T-helper 2 cell treated with Interferon-gamma antibody and Interleukin-4, amounts not matched to agents 5 μg/mL and 100 μg/mL, for 36 hours (primary cell): ENCODE data around the gene HMGB4.

ENCODE experiments used
- DNase-seq: peaks from one replicate; pipeline ENCODE4 v3.0.0; 2021; ENCODE audit warnings: low spot score
- H3K27ac Mint-ChIP-seq: one replicate; pipeline ENCODE4 v1.8.0; 2021; ENCODE audit warnings: mild to moderate bottlenecking, mixed read lengths
- H3K27me3 Mint-ChIP-seq: one replicate; pipeline ENCODE4 v1.8.0; 2021; ENCODE audit warnings: low read depth, mixed read lengths
- H3K36me3 Mint-ChIP-seq: one replicate; pipeline ENCODE4 v1.8.0; 2021; ENCODE audit warnings: low read depth, mixed read lengths
- H3K4me1 Mint-ChIP-seq: one replicate; pipeline ENCODE4 v1.8.0; 2021; ENCODE audit warnings: low read depth, mixed read lengths
- H3K4me3 Mint-ChIP-seq: one replicate; pipeline ENCODE4 v1.8.0; 2022; ENCODE audit warnings: mild to moderate bottlenecking, moderate library complexity, mixed read lengths
- H3K9me3 Mint-ChIP-seq: one replicate; pipeline ENCODE4 v1.8.0; 2021; ENCODE audit warnings: mixed read lengths

Gene HMGB4

GRCh38 chr1:33863779-33864178 is at the start of gene HMGB4:
TSS of gene HMGB4 (plus strand) at chr1:33864079. CDS start at chr1:33864192, 113 bp downstream.
- DNase-seq, result no peak
- Mint-ChIP-seq H3K27ac (no peak within 1 kb of the TSS), H3K36me3 (no peaks in the 10 kb centered on the region)

GRCh38 chr1:33814166-33814565 is 49.7 kb upstream of the HMGB4 start:
- no peaks in the 10 kb centered on the region for H3K4me1 Mint-ChIP-seq
- DNase-seq, result no peak
- H3K27ac Mint-ChIP-seq, result no peak overlapping the region
- H3K4me3 Mint-ChIP-seq, result no peak overlapping the region
- H3K27me3 Mint-ChIP-seq, result no peaks in the 10 kb centered on the region
- H3K36me3 Mint-ChIP-seq, result no peaks in the 10 kb centered on the region
- peaks cover under 1% of the 10 kb centered on the region for H3K9me3 Mint-ChIP-seq

More at GRCh38 chr1:33863779-33864178, at the start of gene HMGB4:
- H3K9me3 Mint-ChIP-seq, result no peaks in the 10 kb centered on the region
- peaks cover 5% of the 10 kb centered on the region for H3K4me1 Mint-ChIP-seq
- H3K4me3 Mint-ChIP-seq, result no peak within 1 kb of the TSS
- H3K27me3 Mint-ChIP-seq, result no peaks in the 10 kb centered on the region

- no peaks in the 10 kb centered on the region for H3K36me3 Mint-ChIP-seq
Measured at GRCh38 chr1:33815061-33815460, 48.8 kb upstream of the HMGB4 start.

GRCh38 chr1:33818071-33818470 is 45.8 kb upstream of the HMGB4 start:
- H3K27ac Mint-ChIP-seq, result no peak overlapping the region
- H3K9me3 Mint-ChIP-seq, result no peaks in the 10 kb centered on the region
- H3K36me3 Mint-ChIP-seq, result no peaks in the 10 kb centered on the region
- H3K4me1 Mint-ChIP-seq, result no peaks in the 10 kb centered on the region
- DNase-seq, result no peak
- H3K4me3 Mint-ChIP-seq, result no peak overlapping the region
- no peaks in the 10 kb centered on the region for H3K27me3 Mint-ChIP-seq

More at GRCh38 chr1:33815061-33815460, 48.8 kb upstream of the HMGB4 start:
- no peaks in the 10 kb centered on the region for H3K4me1 Mint-ChIP-seq
- no peaks in the 10 kb centered on the region for H3K9me3 Mint-ChIP-seq
- no peaks in the 10 kb centered on the region for H3K27me3 Mint-ChIP-seq
- DNase-seq, result no peak
- H3K4me3 Mint-ChIP-seq, result no peak overlapping the region
- H3K27ac Mint-ChIP-seq, result no peak overlapping the region

GRCh38 chr1:33819290-33819912 is 44.5 kb upstream of the HMGB4 start:
- Mint-ChIP-seq H3K27me3 (no peaks in the 10 kb centered on the region), H3K4me3 (no peak overlapping the region), H3K4me1 (no peaks in the 10 kb centered on the region), H3K27ac (no peak overlapping the region), H3K9me3 (no peaks in the 10 kb centered on the region), H3K36me3 (no peaks in the 10 kb centered on the region)
- DNase-seq, result no peak

- no peak for DNase-seq
- Mint-ChIP-seq H3K36me3 (no peaks in the 10 kb centered on the region), H3K4me1 (no peaks in the 10 kb centered on the region), H3K27ac (no peak overlapping the region), H3K4me3 (no peak overlapping the region), H3K9me3 (no peaks in the 10 kb centered on the region), H3K27me3 (no peaks in the 10 kb centered on the region)
Measured at GRCh38 chr1:33819913-33820311, 44.0 kb upstream of the HMGB4 start.

- DNase-seq, result no peak
- Mint-ChIP-seq H3K9me3 (no peaks in the 10 kb centered on the region), H3K4me3 (no peak overlapping the region), H3K27me3 (no peaks in the 10 kb centered on the region), H3K4me1 (no peaks in the 10 kb centered on the region), H3K36me3 (no peaks in the 10 kb centered on the region), H3K27ac (no peak overlapping the region)
Measured at GRCh38 chr1:33820804-33821203, 43.1 kb upstream of the HMGB4 start.

- Mint-ChIP-seq H3K27ac (no peak overlapping the region), H3K27me3 (no peaks in the 10 kb centered on the region), H3K4me3 (no peak overlapping the region), H3K9me3 (no peaks in the 10 kb centered on the region), H3K36me3 (no peaks in the 10 kb centered on the region), H3K4me1 (no peaks in the 10 kb centered on the region)
- DNase-seq, result no peak
Measured at GRCh38 chr1:33821291-33821690, 42.6 kb upstream of the HMGB4 start.

GRCh38 chr1:33822396-33822795 is 41.5 kb upstream of the HMGB4 start:
- Mint-ChIP-seq H3K36me3 (no peaks in the 10 kb centered on the region), H3K4me1 (no peaks in the 10 kb centered on the region), H3K4me3 (no peak overlapping the region), H3K27ac (no peak overlapping the region), H3K27me3 (no peaks in the 10 kb centered on the region), H3K9me3 (no peaks in the 10 kb centered on the region)
- no peak for DNase-seq

- no peak overlapping the region for H3K4me3 Mint-ChIP-seq
- H3K27me3 Mint-ChIP-seq, result no peaks in the 10 kb centered on the region
- no peaks in the 10 kb centered on the region for H3K4me1 Mint-ChIP-seq
- no peak for DNase-seq
- H3K9me3 Mint-ChIP-seq, result no peaks in the 10 kb centered on the region
- H3K27ac Mint-ChIP-seq, result no peak overlapping the region
- no peaks in the 10 kb centered on the region for H3K36me3 Mint-ChIP-seq
Measured at GRCh38 chr1:33823401-33823800, 40.5 kb upstream of the HMGB4 start.

- no peaks in the 10 kb centered on the region for H3K4me1 Mint-ChIP-seq
- no peak overlapping the region for H3K27ac Mint-ChIP-seq
- H3K27me3 Mint-ChIP-seq, result no peaks in the 10 kb centered on the region
- DNase-seq, result no peak
- H3K4me3 Mint-ChIP-seq, result no peak overlapping the region
- peaks cover 2% of the 10 kb centered on the region for H3K9me3 Mint-ChIP-seq
- H3K36me3 Mint-ChIP-seq, result no peaks in the 10 kb centered on the region
Measured at GRCh38 chr1:33823830-33824229, 40.0 kb upstream of the HMGB4 start.

- no peaks in the 10 kb centered on the region for H3K4me1 Mint-ChIP-seq
- no peak overlapping the region for H3K27ac Mint-ChIP-seq
- no peaks in the 10 kb centered on the region for H3K36me3 Mint-ChIP-seq
- no peaks in the 10 kb centered on the region for H3K27me3 Mint-ChIP-seq
- H3K4me3 Mint-ChIP-seq, result no peak overlapping the region
- no peak for DNase-seq
- peaks cover 7% of the 10 kb centered on the region for H3K9me3 Mint-ChIP-seq
Measured at GRCh38 chr1:33824321-33824720, 39.6 kb upstream of the HMGB4 start.

- Mint-ChIP-seq H3K36me3 (no peaks in the 10 kb centered on the region), H3K4me3 (no peak overlapping the region), H3K27me3 (no peaks in the 10 kb centered on the region), H3K9me3 (peaks cover 9% of the 10 kb centered on the region), H3K4me1 (no peaks in the 10 kb centered on the region), H3K27ac (no peak overlapping the region)
- DNase-seq, result no peak
Measured at GRCh38 chr1:33824971-33825370, 38.9 kb upstream of the HMGB4 start.

GRCh38 chr1:33825506-33825905 is 38.4 kb upstream of the HMGB4 start:
- no peaks in the 10 kb centered on the region for H3K36me3 Mint-ChIP-seq
- no peak for DNase-seq
- H3K4me3 Mint-ChIP-seq, result no peak overlapping the region
- no peaks in the 10 kb centered on the region for H3K4me1 Mint-ChIP-seq
- no peak overlapping the region for H3K27ac Mint-ChIP-seq
- H3K9me3 Mint-ChIP-seq, result peaks cover 9% of the 10 kb centered on the region
- H3K27me3 Mint-ChIP-seq, result no peaks in the 10 kb centered on the region

- Mint-ChIP-seq H3K27ac (no peak overlapping the region), H3K36me3 (no peaks in the 10 kb centered on the region), H3K9me3 (peaks cover 9% of the 10 kb centered on the region), H3K27me3 (no peaks in the 10 kb centered on the region), H3K4me3 (no peak overlapping the region), H3K4me1 (no peaks in the 10 kb centered on the region)
- DNase-seq, result no peak
Measured at GRCh38 chr1:33826311-33826710, 37.6 kb upstream of the HMGB4 start.
